Mesothelial cell of epicardium (in vitro differentiated cells): Measurements from ENCODE around the gene GFRA1. TPM values are rescaled to one million over a fixed set of nuclear protein-coding genes. Genes with fewer than 3 reads are reported as not detected.

ENCODE experiments used
- DNase-seq, 2 experiments: peaks; one replicate each; pipeline ENCODE4 v3.0.0; 2021; ENCODE audit warnings: low spot score in 2 of 2; ENCODE audit not compliant: unreplicated experiment in 2 of 2
- H3K27ac Mint-ChIP-seq: 2 replicates; pipeline ENCODE4 v1.8.0; 2021; ENCODE audit warnings: mixed read lengths
- H3K27me3 Mint-ChIP-seq: 2 replicates; pipeline ENCODE4 v1.8.0; 2021; ENCODE audit warnings: low read depth, mixed read lengths
- H3K36me3 Mint-ChIP-seq: 2 replicates; pipeline ENCODE4 v1.8.0; 2021; ENCODE audit warnings: mixed read lengths
- H3K4me1 Mint-ChIP-seq: 2 replicates; pipeline ENCODE4 v1.8.0; 2021; ENCODE audit warnings: mixed read lengths
- H3K4me3 Mint-ChIP-seq: 2 replicates; pipeline ENCODE4 v1.8.0; 2021; ENCODE audit warnings: mild to moderate bottlenecking, moderate library complexity, mixed read lengths
- H3K9me3 Mint-ChIP-seq: 2 replicates; pipeline ENCODE4 v1.8.0; 2021; ENCODE audit warnings: mixed read lengths
- CTCF ChIP-seq: fragments of 200-600 bp; sonication (generic); IDR thresholded peaks from one replicate; pipeline ENCODE4 v1.5.0; 2021; ENCODE audit warnings: antibody characterized with exemption; ENCODE audit not compliant: unreplicated experiment
- total RNA-seq: library from RNA; stranded (reverse); gene quantifications from 3 replicates; pipeline ENCODE4 v1.2.1, GENCODE V29; 2021

The GFRA1 gene
- total RNA-seq, 1 donor from 2014 or later, result 40.8 TPM

DNA sequence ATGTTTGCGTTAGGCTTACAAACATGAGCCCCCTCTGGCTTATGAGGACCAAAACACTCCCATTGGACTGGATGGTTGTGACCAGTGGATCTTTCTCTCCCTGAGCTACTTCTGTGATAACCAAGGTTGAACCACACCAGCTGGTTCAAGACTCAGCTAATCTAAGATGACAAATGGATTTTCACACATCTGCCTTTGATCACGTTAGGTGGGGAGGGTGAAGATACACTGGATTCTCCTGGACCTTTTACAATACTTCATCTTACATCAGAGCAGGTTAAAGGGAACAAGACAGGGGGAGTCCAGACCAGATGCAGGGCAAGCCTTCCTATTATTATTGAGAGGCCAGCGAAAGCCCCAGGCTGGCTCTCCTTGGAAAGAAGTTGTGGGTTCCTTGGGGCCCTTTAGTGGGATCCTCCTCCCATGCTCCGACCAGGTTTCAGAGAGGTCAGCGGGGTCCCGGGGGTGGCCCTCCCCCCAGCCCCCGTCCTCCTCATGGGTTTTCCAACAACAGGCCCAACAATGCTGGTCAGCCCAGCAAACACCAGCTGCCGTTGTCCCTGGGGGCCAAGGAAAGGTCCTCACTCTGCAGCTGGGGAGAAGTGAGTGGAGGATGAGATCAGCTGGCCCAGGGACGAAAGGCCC is 2.8 kb downstream of the GFRA1 start:
- H3K27ac Mint-ChIP-seq, result no peak overlapping the region
- DNase-seq, result no peak
- H3K4me3 Mint-ChIP-seq, result peak overlapping the region; percentile 64
- peaks cover 19% of the 10 kb centered on the region for H3K4me1 Mint-ChIP-seq
- H3K9me3 Mint-ChIP-seq, result no peaks in the 10 kb centered on the region
- H3K36me3 Mint-ChIP-seq, result peaks cover 2% of the 10 kb centered on the region
- H3K27me3 Mint-ChIP-seq, result peaks cover 21% of the 10 kb centered on the region
- TF ChIP-seq CTCF, result no peak

- Mint-ChIP-seq H3K36me3 (peaks cover 2% of the 10 kb centered on the region), H3K4me3 (no peak overlapping the region), H3K4me1 (peaks cover 13% of the 10 kb centered on the region), H3K27me3 (peaks cover 16% of the 10 kb centered on the region), H3K27ac (no peak overlapping the region), H3K9me3 (no peaks in the 10 kb centered on the region)
- TF ChIP-seq CTCF, result no peak
- no peak for DNase-seq
Observed at GRCh38 chr10:116269619-116270018, 3.4 kb downstream of the GFRA1 start.

- no peak overlapping the region for H3K4me3 Mint-ChIP-seq
- DNase-seq, result no peak
Observed at GRCh38 chr10:116268976-116269375, 4.0 kb downstream of the GFRA1 start.

DNA sequence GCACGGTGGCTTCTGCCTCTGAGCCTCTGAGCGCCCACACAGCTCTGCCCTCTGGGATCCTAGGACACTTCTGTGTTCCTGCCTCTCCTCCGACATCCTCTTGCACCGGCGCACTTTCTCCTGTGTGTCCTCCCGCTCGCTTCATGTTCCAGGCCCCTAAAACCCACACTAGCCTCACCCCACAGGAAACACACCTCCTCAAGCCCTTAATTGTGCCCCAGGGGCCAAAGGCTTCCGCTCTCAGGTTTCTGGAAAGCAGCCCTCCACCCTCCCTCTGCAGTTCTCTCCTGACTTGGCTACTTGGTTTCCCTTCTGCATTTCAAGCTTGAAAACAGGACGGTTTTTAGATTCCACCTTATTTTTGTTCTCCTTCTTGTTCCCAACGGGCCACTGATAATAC is 7.3 kb downstream of the GFRA1 start:
- Mint-ChIP-seq H3K27ac (no peak overlapping the region), H3K9me3 (no peaks in the 10 kb centered on the region), H3K4me3 (no peak overlapping the region), H3K4me1 (peaks cover 13% of the 10 kb centered on the region), H3K36me3 (peaks cover 2% of the 10 kb centered on the region), H3K27me3 (peaks cover 3% of the 10 kb centered on the region)
- TF ChIP-seq CTCF, result no peak
- DNase-seq, result no peak

More at GRCh38 chr10:116268976-116269375, 4.0 kb downstream of the GFRA1 start:
- Mint-ChIP-seq H3K4me1 (peaks cover 8% of the 10 kb centered on the region), H3K9me3 (no peaks in the 10 kb centered on the region), H3K27ac (no peak overlapping the region), H3K27me3 (peaks cover 12% of the 10 kb centered on the region), H3K36me3 (peaks cover 2% of the 10 kb centered on the region)
- TF ChIP-seq CTCF, result no peak

GRCh38 chr10:116263870-116264655 is 8.9 kb downstream of the GFRA1 start:
- H3K4me3 Mint-ChIP-seq, result no peak overlapping the region
- no peaks in the 10 kb centered on the region for H3K27me3 Mint-ChIP-seq
- H3K9me3 Mint-ChIP-seq, result no peaks in the 10 kb centered on the region
- H3K27ac Mint-ChIP-seq, result no peak overlapping the region
- DNase-seq, result no peak
- H3K36me3 Mint-ChIP-seq, result peaks cover 2% of the 10 kb centered on the region
- H3K4me1 Mint-ChIP-seq, result peaks cover 20% of the 10 kb centered on the region
- TF ChIP-seq CTCF, result no peak
